Measurements from ENCODE around the gene COL6A1. TPM values are rescaled to one million over a fixed set of nuclear protein-coding genes. Genes with fewer than 3 reads are reported as not detected.
A peak's percentile ranks its signal among the peaks of the same experiment; 100 is the strongest.

The COL6A1 gene
- total RNA-seq, 1 experiment from 2014 or later: 193 TPM

- Histone ChIP-seq H3K27ac (ENCODE audit: insufficient read length, low read depth, low read length) (no peak overlapping the region), H3K27me3 (ENCODE audit: insufficient read depth, low read length) (no peaks in the 10 kb centered on the region)
These were observed 8.0 kb upstream of the COL6A1 start for GRCh38 chr21:45973475-45974072.

More at GRCh38 chr21:45973475-45974072, 8.0 kb upstream of the COL6A1 start:
- Histone ChIP-seq H2BK5ac (ENCODE audit: insufficient read length, low read length) (no peak overlapping the region), H4K8ac (replicated peaks; ENCODE audit: insufficient read length, low read depth, low read length) (no peak overlapping the region), H3K14ac (ENCODE audit: insufficient read depth, low read length) (peak overlapping the region; percentile 52; the same call in 1 of the 2 replicates), H3K56ac (ENCODE audit: insufficient read length, low read depth, low read length) (no peak overlapping the region), H3K79me2 (ENCODE audit: insufficient read depth, low read length) (no peaks in the 10 kb centered on the region), H2AK5ac (ENCODE audit: insufficient read length, low read length) (no peak overlapping the region), H4K91ac (ENCODE audit: insufficient read length, low read depth, low read length) (no peak overlapping the region), H3K23me2 (ENCODE audit: insufficient read length, low read depth, low read length, poor library complexity, severe bottlenecking) (peaks cover 27% of the 10 kb centered on the region), H3T11ph (ENCODE audit: low read length) (no peak overlapping the region), H3K79me1 (ENCODE audit: insufficient read depth, low read depth, low read length, poor library complexity, severe bottlenecking) (no peaks in the 10 kb centered on the region), H2AFZ (ENCODE audit: low read length) (no peak overlapping the region), H4K5ac (ENCODE audit: insufficient read length, low read depth, low read length) (no peak overlapping the region), H2BK12ac (ENCODE audit: insufficient read length, low read depth, low read length) (no peak overlapping the region), H2BK20ac (ENCODE audit: low read depth, low read length, poor library complexity, severe bottlenecking) (no peak overlapping the region), H3K23ac (ENCODE audit: insufficient read length, low read depth, low read length) (no peak overlapping the region), H3K4me1 (ENCODE audit: insufficient read depth, low read length) (no peaks in the 10 kb centered on the region; the same call in 1 of the 2 replicates), H3K9ac (ENCODE audit: extremely low read depth, insufficient read length, low read length) (peak overlapping the region; percentile 15), H3K9me3 (ENCODE audit: control insufficient read depth, low read depth, low read length) (no peaks in the 10 kb centered on the region), H2BK15ac (ENCODE audit: low read depth, low read length) (no peak overlapping the region), H3K4ac (ENCODE audit: low read depth, low read length) (no peak overlapping the region), H3K18ac (ENCODE audit: insufficient read length, low read depth, low read length) (peak overlapping the region; percentile 4), H4K20me1 (ENCODE audit: control insufficient read depth, insufficient read depth, insufficient read length) (no peaks in the 10 kb centered on the region), H2BK120ac (ENCODE audit: low read depth, low read length, poor library complexity, severe bottlenecking) (no peak overlapping the region), H3K4me2 (ENCODE audit: insufficient read depth, insufficient read length, low read length) (peak overlapping the region; percentile 82)
- peak overlapping the region; percentile 67 to 76 for H3K4me3 Mint-ChIP-seq
- H3K27ac Mint-ChIP-seq: no peak overlapping the region
- peak; percentile 64 for TF ChIP-seq CTCF (conservative IDR thresholded peaks at IDR 0.05)
- no peaks in the 10 kb centered on the region; a peak in 1 of 5 replicates for H3K9me3 Mint-ChIP-seq
- H3K36me3 Mint-ChIP-seq (ENCODE audit: insufficient read depth in 1 of 3, low read depth in 3 of 3): no peaks in the 10 kb centered on the region
- H3K27me3 Mint-ChIP-seq (ENCODE audit: low read depth): peaks cover 8% of the 10 kb centered on the region
- DNase-seq: peak; percentile 72
- peaks cover 20 to 24% of the 10 kb centered on the region in 2 experiments for H3K4me1 Mint-ChIP-seq
- WGBS (ENCODE audit: extremely low coverage, insufficient read length, low lambda C conversion rate): no CpG with 5 or more reads among the region's 38 CpGs
